Measurements from ENCODE around the gene PSG1. TPM values are rescaled to one million over a fixed set of nuclear protein-coding genes. Genes with fewer than 3 reads are reported as not detected.
"Not testable (repeated sequence)": the region's sequence is repeated elsewhere in the genome, so short reads cannot be mapped to it uniquely, and the experiment has no call there.

Gene PSG1
- total RNA-seq, 2 experiments from 2014 or later, result not detected

- not testable (repeated sequence) for H3K9me3 Mint-ChIP-seq, H3K27me3 Mint-ChIP-seq, H3K4me3 Mint-ChIP-seq, H3K36me3 Mint-ChIP-seq, DNase-seq, H3K4me1 Mint-ChIP-seq
- peak overlapping the region; percentile 42 for H3K27ac Mint-ChIP-seq
Observed at GRCh38 chr19:42854745-42855144, 24.8 kb downstream of the PSG1 start.

GRCh38 chr19:42853231-42853630 lies 26.3 kb downstream of the PSG1 start:
- not testable (repeated sequence) for H3K27me3 Mint-ChIP-seq, H3K36me3 Mint-ChIP-seq, H3K9me3 Mint-ChIP-seq, H3K27ac Mint-ChIP-seq, H3K4me3 Mint-ChIP-seq, H3K4me1 Mint-ChIP-seq, DNase-seq

GRCh38 chr19:42852821-42853220 lies 26.7 kb downstream of the PSG1 start:
- H3K4me1 Mint-ChIP-seq, H3K4me3 Mint-ChIP-seq, H3K27me3 Mint-ChIP-seq, H3K36me3 Mint-ChIP-seq, DNase-seq, H3K9me3 Mint-ChIP-seq, H3K27ac Mint-ChIP-seq: not testable (repeated sequence)

- H3K4me3 Mint-ChIP-seq, H3K27ac Mint-ChIP-seq, H3K36me3 Mint-ChIP-seq, H3K9me3 Mint-ChIP-seq, DNase-seq, H3K4me1 Mint-ChIP-seq, H3K27me3 Mint-ChIP-seq: not testable (repeated sequence)
Observed at GRCh38 chr19:42851718-42852280, 27.7 kb downstream of the PSG1 start.

- Mint-ChIP-seq H3K27me3 (no peaks in the 10 kb centered on the region), H3K4me3 (no peak overlapping the region), H3K36me3 (no peaks in the 10 kb centered on the region), H3K27ac (no peak overlapping the region), H3K4me1 (no peaks in the 10 kb centered on the region), H3K9me3 (no peaks in the 10 kb centered on the region)
- no peak for DNase-seq
Observed at GRCh38 chr19:42850981-42851717, 28.4 kb downstream of the PSG1 start.

- no peak overlapping the region for H3K4me3 Mint-ChIP-seq
Observed at GRCh38 chr19:42846597-42846996, 32.9 kb downstream of the PSG1 start.

GRCh38 chr19:42843631-42844030 lies 35.9 kb downstream of the PSG1 start:
- peaks cover 20% of the 10 kb centered on the region for H3K27me3 Mint-ChIP-seq

More at GRCh38 chr19:42846597-42846996, 32.9 kb downstream of the PSG1 start:
- peaks cover 6% of the 10 kb centered on the region for H3K27me3 Mint-ChIP-seq
- DNase-seq, result no peak
- H3K27ac Mint-ChIP-seq, result no peak overlapping the region
- H3K36me3 Mint-ChIP-seq, result no peaks in the 10 kb centered on the region
- H3K4me1 Mint-ChIP-seq, result no peaks in the 10 kb centered on the region
- no peaks in the 10 kb centered on the region for H3K9me3 Mint-ChIP-seq

GRCh38 chr19:42832746-42833442 lies 46.6 kb downstream of the PSG1 start:
- H3K27ac Mint-ChIP-seq, H3K9me3 Mint-ChIP-seq, H3K36me3 Mint-ChIP-seq, DNase-seq, H3K4me3 Mint-ChIP-seq, H3K4me1 Mint-ChIP-seq: not testable (repeated sequence)
- peaks cover 44% of the 10 kb centered on the region for H3K27me3 Mint-ChIP-seq

More at GRCh38 chr19:42843631-42844030, 35.9 kb downstream of the PSG1 start:
- not testable (repeated sequence) for H3K36me3 Mint-ChIP-seq, DNase-seq, H3K27ac Mint-ChIP-seq, H3K4me1 Mint-ChIP-seq, H3K4me3 Mint-ChIP-seq, H3K9me3 Mint-ChIP-seq

- H3K9me3 Mint-ChIP-seq, H3K27ac Mint-ChIP-seq, H3K36me3 Mint-ChIP-seq, H3K4me1 Mint-ChIP-seq, H3K4me3 Mint-ChIP-seq, DNase-seq: not testable (repeated sequence)
- H3K27me3 Mint-ChIP-seq, result peaks cover 44% of the 10 kb centered on the region
Observed at GRCh38 chr19:42832023-42832680, 47.4 kb downstream of the PSG1 start.

GRCh38 chr19:42831221-42832019 lies 48.1 kb downstream of the PSG1 start:
- Mint-ChIP-seq H3K36me3 (no peaks in the 10 kb centered on the region), H3K4me3 (no peak overlapping the region), H3K27me3 (peaks cover 44% of the 10 kb centered on the region), H3K27ac (no peak overlapping the region), H3K9me3 (no peaks in the 10 kb centered on the region), H3K4me1 (no peaks in the 10 kb centered on the region)
- no peak for DNase-seq

GRCh38 chr19:42821306-42821977 lies 58.1 kb downstream of the PSG1 start:
- not testable (repeated sequence) for H3K36me3 Mint-ChIP-seq, H3K4me1 Mint-ChIP-seq, H3K9me3 Mint-ChIP-seq, H3K27ac Mint-ChIP-seq, H3K4me3 Mint-ChIP-seq, DNase-seq
- H3K27me3 Mint-ChIP-seq, result peaks cover 22% of the 10 kb centered on the region

- H3K4me3 Mint-ChIP-seq, result not testable (repeated sequence)
Observed at GRCh38 chr19:42819960-42820650, 59.4 kb downstream of the PSG1 start.

GRCh38 chr19:42816894-42817293 lies 62.6 kb downstream of the PSG1 start:
- H3K9me3 Mint-ChIP-seq, result peaks cover 3% of the 10 kb centered on the region
- no peak overlapping the region for H3K27ac Mint-ChIP-seq
- no peak overlapping the region for H3K4me3 Mint-ChIP-seq
- no peaks in the 10 kb centered on the region for H3K36me3 Mint-ChIP-seq
- H3K4me1 Mint-ChIP-seq, result no peaks in the 10 kb centered on the region
- peaks cover 14% of the 10 kb centered on the region for H3K27me3 Mint-ChIP-seq
- no peak for DNase-seq

More at GRCh38 chr19:42819960-42820650, 59.4 kb downstream of the PSG1 start:
- not testable (repeated sequence) for DNase-seq, H3K9me3 Mint-ChIP-seq, H3K36me3 Mint-ChIP-seq, H3K27ac Mint-ChIP-seq, H3K4me1 Mint-ChIP-seq
- peaks cover 21% of the 10 kb centered on the region for H3K27me3 Mint-ChIP-seq
